ENCODE results near the gene KCTD6. TPM values are rescaled to one million over a fixed set of nuclear protein-coding genes. Genes with fewer than 3 reads are reported as not detected.

The KCTD6 gene
- total RNA-seq, 1 donor from 2014 or later: 9.7 TPM

- Mint-ChIP-seq H3K9me3 (ENCODE audit: low read depth) (no peaks in the 10 kb centered on the region), H3K27ac (ENCODE audit: unreplicated experiment) (no peak overlapping the region), H3K36me3 (ENCODE audit: low read depth) (no peaks in the 10 kb centered on the region), H3K4me1 (ENCODE audit: low read depth) (peaks cover 9% of the 10 kb centered on the region), H3K4me3 (ENCODE audit: unreplicated experiment) (no peak overlapping the region), H3K27me3 (ENCODE audit: low read depth) (no peaks in the 10 kb centered on the region)
- no peak for DNase-seq (ENCODE audit: low spot score)
- no peak for TF ChIP-seq CTCF (IDR thresholded peaks at IDR 0.05)
These were observed 28.8 kb downstream of the KCTD6 start for GRCh38 chr3:58520403-58521335.

GRCh38 chr3:58521336-58521670 lies 29.4 kb downstream of the KCTD6 start:
- no peaks in the 10 kb centered on the region for H3K27me3 Mint-ChIP-seq (ENCODE audit: low read depth)
- no peaks in the 10 kb centered on the region for H3K36me3 Mint-ChIP-seq (ENCODE audit: low read depth)
- no peak for DNase-seq (ENCODE audit: low spot score)
- no peak overlapping the region for H3K27ac Mint-ChIP-seq (ENCODE audit: unreplicated experiment)
- TF ChIP-seq CTCF (IDR thresholded peaks at IDR 0.05): no peak
- peaks cover 12% of the 10 kb centered on the region for H3K4me1 Mint-ChIP-seq (ENCODE audit: low read depth)
- H3K4me3 Mint-ChIP-seq (ENCODE audit: unreplicated experiment): no peak overlapping the region
- H3K9me3 Mint-ChIP-seq (ENCODE audit: low read depth): no peaks in the 10 kb centered on the region

GRCh38 chr3:58521917-58522631 lies 30.2 kb downstream of the KCTD6 start:
- Mint-ChIP-seq H3K27ac (ENCODE audit: unreplicated experiment) (no peak overlapping the region), H3K36me3 (ENCODE audit: low read depth) (peaks cover 2% of the 10 kb centered on the region), H3K4me3 (ENCODE audit: unreplicated experiment) (no peak overlapping the region), H3K4me1 (ENCODE audit: low read depth) (peaks cover 17% of the 10 kb centered on the region), H3K9me3 (ENCODE audit: low read depth) (no peaks in the 10 kb centered on the region), H3K27me3 (ENCODE audit: low read depth) (no peaks in the 10 kb centered on the region)
- DNase-seq (ENCODE audit: low spot score): no peak
- no peak for TF ChIP-seq CTCF (IDR thresholded peaks at IDR 0.05)

GRCh38 chr3:58522759-58523425 lies 31.0 kb downstream of the KCTD6 start:
- Mint-ChIP-seq H3K36me3 (ENCODE audit: low read depth) (peaks cover 2% of the 10 kb centered on the region), H3K27ac (ENCODE audit: unreplicated experiment) (no peak overlapping the region), H3K9me3 (ENCODE audit: low read depth) (no peaks in the 10 kb centered on the region), H3K4me3 (ENCODE audit: unreplicated experiment) (no peak overlapping the region), H3K27me3 (ENCODE audit: low read depth) (no peaks in the 10 kb centered on the region), H3K4me1 (ENCODE audit: low read depth) (peaks cover 17% of the 10 kb centered on the region)
- no peak for DNase-seq (ENCODE audit: low spot score)
- TF ChIP-seq CTCF (IDR thresholded peaks at IDR 0.05): no peak

GRCh38 chr3:58524326-58524888 lies 32.5 kb downstream of the KCTD6 start:
- TF ChIP-seq CTCF (IDR thresholded peaks at IDR 0.05): no peak
- H3K36me3 Mint-ChIP-seq (ENCODE audit: low read depth): peaks cover 2% of the 10 kb centered on the region
- H3K4me1 Mint-ChIP-seq (ENCODE audit: low read depth): peaks cover 26% of the 10 kb centered on the region
- no peaks in the 10 kb centered on the region for H3K27me3 Mint-ChIP-seq (ENCODE audit: low read depth)
- H3K27ac Mint-ChIP-seq (ENCODE audit: unreplicated experiment): no peak overlapping the region
- no peak for DNase-seq (ENCODE audit: low spot score)
- H3K4me3 Mint-ChIP-seq (ENCODE audit: unreplicated experiment): no peak overlapping the region
- H3K9me3 Mint-ChIP-seq (ENCODE audit: low read depth): no peaks in the 10 kb centered on the region
